ENCODE results near the gene WDR90.

WDR90 gene

GRCh38 chr16:683396-684070 is 34.4 kb downstream of the WDR90 start (continued):
- TF ChIP-seq GLI2 (tag by site-specific recombination; IDR thresholded peaks at IDR 0.05; ENCODE audit: borderline replicate concordance, low read depth) (no peak), ZSCAN23 (tag by site-specific recombination; IDR thresholded peaks at IDR 0.05) (no peak), ZSCAN16 (tag by site-specific recombination; IDR thresholded peaks at IDR 0.05) (peak; percentile 68; the same call in 1 of the 2 replicates), ZNF658 (tag by site-specific recombination; IDR thresholded peaks at IDR 0.05) (no peak), ZNF133 (tag by site-specific recombination; IDR thresholded peaks at IDR 0.05) (0 out of 2 replicates have a peak, but pooled peaks have one; percentile 23), ZNF76 (tag by site-specific recombination; IDR thresholded peaks at IDR 0.05; ENCODE audit: borderline replicate concordance, low read depth) (no peak), ZNF184 (tag by site-specific recombination; IDR thresholded peaks at IDR 0.05) (no peak; the same call in 1 of the 2 replicates), MYNN (tag by site-specific recombination; IDR thresholded peaks at IDR 0.05; ENCODE audit: borderline replicate concordance) (peak; percentile 39; the same call in 1 of the 2 replicates), ZNF423 (tag by site-specific recombination; IDR thresholded peaks at IDR 0.05) (no peak), ZNF214 (tag by site-specific recombination; IDR thresholded peaks at IDR 0.05; ENCODE audit: borderline replicate concordance) (no peak), ZNF677 (tag by site-specific recombination; IDR thresholded peaks at IDR 0.05) (no peak), ZNF664 (tag by site-specific recombination; IDR thresholded peaks at IDR 0.05) (no peak), ZNF18 (tag by site-specific recombination; IDR thresholded peaks at IDR 0.05) (no peak), SALL2 (tag by site-specific recombination; IDR thresholded peaks at IDR 0.05; ENCODE audit: borderline replicate concordance) (no peak), ZBTB8A (tag by site-specific recombination; IDR thresholded peaks at IDR 0.05) (peak; percentile 4), ZNF341 (tag by site-specific recombination; IDR thresholded peaks at IDR 0.05; ENCODE audit: low read depth) (peak; percentile 70), ZNF660 (tag by site-specific recombination; IDR thresholded peaks at IDR 0.05) (no peak), ZBTB10 (tag by site-specific recombination; IDR thresholded peaks at IDR 0.05) (no peak), YY2 (tag by site-specific recombination; IDR thresholded peaks at IDR 0.05) (no peak), ZNF549 (tag by site-specific recombination; IDR thresholded peaks at IDR 0.05) (no peak), ZNF202 (tag by site-specific recombination; IDR thresholded peaks at IDR 0.05; ENCODE audit: borderline replicate concordance) (no peak), ZNF514 (tag by site-specific recombination; IDR thresholded peaks at IDR 0.05) (no peak), OSR2 (tag by site-specific recombination; IDR thresholded peaks at IDR 0.05) (no peak), ZNF404 (tag by site-specific recombination; IDR thresholded peaks at IDR 0.05) (no peak), ELK4 (IDR thresholded peaks at IDR 0.05; ENCODE audit: borderline replicate concordance, low read depth, low read length) (no peak), ZNF433 (tag by site-specific recombination; IDR thresholded peaks at IDR 0.05; ENCODE audit: low read depth) (no peak), ZBTB21 (tag by site-specific recombination; IDR thresholded peaks at IDR 0.05) (no peak), GLIS2 (tag by site-specific recombination; IDR thresholded peaks at IDR 0.05) (peak; percentile 68; the same call in 1 of the 2 replicates), ZNF266 (tag by site-specific recombination; IDR thresholded peaks at IDR 0.05; ENCODE audit: low read depth) (no peak)
- TF ChIP-seq, protein P1, sequence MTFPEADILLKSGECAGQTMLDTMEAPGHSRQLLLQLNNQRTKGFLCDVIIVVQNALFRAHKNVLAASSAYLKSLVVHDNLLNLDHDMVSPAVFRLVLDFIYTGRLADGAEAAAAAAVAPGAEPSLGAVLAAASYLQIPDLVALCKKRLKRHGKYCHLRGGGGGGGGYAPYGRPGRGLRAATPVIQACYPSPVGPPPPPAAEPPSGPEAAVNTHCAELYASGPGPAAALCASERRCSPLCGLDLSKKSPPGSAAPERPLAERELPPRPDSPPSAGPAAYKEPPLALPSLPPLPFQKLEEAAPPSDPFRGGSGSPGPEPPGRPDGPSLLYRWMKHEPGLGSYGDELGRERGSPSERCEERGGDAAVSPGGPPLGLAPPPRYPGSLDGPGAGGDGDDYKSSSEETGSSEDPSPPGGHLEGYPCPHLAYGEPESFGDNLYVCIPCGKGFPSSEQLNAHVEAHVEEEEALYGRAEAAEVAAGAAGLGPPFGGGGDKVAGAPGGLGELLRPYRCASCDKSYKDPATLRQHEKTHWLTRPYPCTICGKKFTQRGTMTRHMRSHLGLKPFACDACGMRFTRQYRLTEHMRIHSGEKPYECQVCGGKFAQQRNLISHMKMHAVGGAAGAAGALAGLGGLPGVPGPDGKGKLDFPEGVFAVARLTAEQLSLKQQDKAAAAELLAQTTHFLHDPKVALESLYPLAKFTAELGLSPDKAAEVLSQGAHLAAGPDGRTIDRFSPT (tag by site-specific recombination; IDR thresholded peaks at IDR 0.05), result peak; percentile 90; the same call in 1 of the 2 replicates
- TF ChIP-seq, protein P2, sequence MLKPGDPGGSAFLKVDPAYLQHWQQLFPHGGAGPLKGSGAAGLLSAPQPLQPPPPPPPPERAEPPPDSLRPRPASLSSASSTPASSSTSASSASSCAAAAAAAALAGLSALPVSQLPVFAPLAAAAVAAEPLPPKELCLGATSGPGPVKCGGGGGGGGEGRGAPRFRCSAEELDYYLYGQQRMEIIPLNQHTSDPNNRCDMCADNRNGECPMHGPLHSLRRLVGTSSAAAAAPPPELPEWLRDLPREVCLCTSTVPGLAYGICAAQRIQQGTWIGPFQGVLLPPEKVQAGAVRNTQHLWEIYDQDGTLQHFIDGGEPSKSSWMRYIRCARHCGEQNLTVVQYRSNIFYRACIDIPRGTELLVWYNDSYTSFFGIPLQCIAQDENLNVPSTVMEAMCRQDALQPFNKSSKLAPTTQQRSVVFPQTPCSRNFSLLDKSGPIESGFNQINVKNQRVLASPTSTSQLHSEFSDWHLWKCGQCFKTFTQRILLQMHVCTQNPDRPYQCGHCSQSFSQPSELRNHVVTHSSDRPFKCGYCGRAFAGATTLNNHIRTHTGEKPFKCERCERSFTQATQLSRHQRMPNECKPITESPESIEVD (tag by site-specific recombination; IDR thresholded peaks at IDR 0.05), result no peak

All from HEK293 (cell line).